GM23338 (cell line): Measurements from ENCODE around the gene ZBP1. TPM values are rescaled to one million over a fixed set of nuclear protein-coding genes. Genes with fewer than 3 reads are reported as not detected.

Experiments used
- ATAC-seq: fragments of 200-7000 bp; cut with Tn5 transposase; 3 replicates; pipeline ENCODE4 v1.9.1; 2020
- DNase-seq: peaks from one replicate; pipeline ENCODE4 v3.0.0-alpha.2; 2015; ENCODE audit warnings: low spot score
- H2AFZ ChIP-seq: fragments of 200-600 bp; sonication (generic); 2 replicates; pipeline ENCODE4 v1.8.0; 2016; ENCODE audit warnings: antibody characterized with exemption, mild to moderate bottlenecking, moderate library complexity
- H3F3A ChIP-seq: fragments of 200-600 bp; sonication (generic); replicated peaks from 2 replicates; pipeline ENCODE4 v1.8.0; 2017; ENCODE audit warnings: antibody characterized with exemption, mixed run types, low read depth
- H3K27ac ChIP-seq: fragments of 200-600 bp; sonication (generic); 2 replicates; pipeline ENCODE4 v1.6.1; 2016; ENCODE audit warnings: low read depth
- H3K27me3 ChIP-seq: fragments of 200-600 bp; sonication (generic); 2 replicates; pipeline ENCODE4 v1.8.0; 2016; ENCODE audit warnings: mild to moderate bottlenecking, mixed run types, moderate library complexity; ENCODE audit not compliant: insufficient read depth
- H3K36me3 ChIP-seq: fragments of 200-600 bp; sonication (generic); 2 replicates; pipeline ENCODE4 v1.8.0; 2016; ENCODE audit warnings: mild to moderate bottlenecking; ENCODE audit not compliant: insufficient read depth
- H3K4me1 ChIP-seq: fragments of 200-600 bp; sonication (generic); 2 replicates; pipeline ENCODE4 v1.8.0; 2016; ENCODE audit warnings: mild to moderate bottlenecking, moderate library complexity; ENCODE audit not compliant: insufficient read depth
- H3K4me2 ChIP-seq: fragments of 200-600 bp; sonication (generic); 2 replicates; pipeline ENCODE4 v1.7.1; 2017; ENCODE audit warnings: mixed run types
- H3K4me3 ChIP-seq: fragments of 200-600 bp; sonication (generic); 2 replicates; pipeline ENCODE4 v1.6.1; 2016; ENCODE audit warnings: mixed run types
- H3K79me2 ChIP-seq: fragments of 200-600 bp; sonication (generic); replicated peaks from 2 replicates; pipeline ENCODE4 v1.8.0; 2017; ENCODE audit warnings: mild to moderate bottlenecking; ENCODE audit not compliant: insufficient read depth
- H3K9me2 ChIP-seq: fragments of 200-600 bp; sonication (generic); 2 replicates; pipeline ENCODE4 v1.8.0; 2017; ENCODE audit not compliant: insufficient read depth
- H4K20me1 ChIP-seq: fragments of 200-600 bp; sonication (generic); replicated peaks from 2 replicates; pipeline ENCODE4 v1.8.0; 2017; ENCODE audit warnings: mild to moderate bottlenecking; ENCODE audit not compliant: insufficient read depth
- H3K27ac Mint-ChIP-seq: 2 replicates; pipeline ENCODE4 v1.8.0; 2020; ENCODE audit warnings: inconsistent platforms, mild to moderate bottlenecking, moderate library complexity, mixed read lengths
- H3K27me3 Mint-ChIP-seq: 3 replicates; pipeline ENCODE4 v1.8.0; 2022; ENCODE audit warnings: low read depth, mild to moderate bottlenecking, moderate library complexity, mixed read lengths, inconsistent platforms; ENCODE audit not compliant: insufficient read depth, poor library complexity
- H3K36me3 Mint-ChIP-seq: 3 replicates; pipeline ENCODE4 v1.8.0; 2021; ENCODE audit warnings: low read depth, mild to moderate bottlenecking, inconsistent platforms, moderate library complexity, mixed read lengths
- H3K4me1 Mint-ChIP-seq: 3 replicates; pipeline ENCODE4 v1.8.0; 2020; ENCODE audit warnings: mild to moderate bottlenecking, inconsistent platforms, mixed read lengths
- H3K4me3 Mint-ChIP-seq: 3 replicates; pipeline ENCODE4 v1.8.0; 2021; ENCODE audit warnings: moderate library complexity, mild to moderate bottlenecking, inconsistent platforms, mixed read lengths
- H3K9me3 Mint-ChIP-seq: 3 replicates; pipeline ENCODE4 v1.8.0; 2020; ENCODE audit warnings: moderate library complexity, mild to moderate bottlenecking, inconsistent platforms, mixed read lengths
- CREB1 ChIP-seq: fragments of 250-450 bp; sonication (Bioruptor Pico); IDR thresholded peaks from 2 replicates; pipeline ENCODE4 v1.5.0; 2020; ENCODE audit warnings: low read depth, mild to moderate bottlenecking, moderate library complexity
- CTCF ChIP-seq, 2 experiments: fragments of 200-600 bp in 1 of 2; sonication (generic) in 1 of 2; conservative IDR thresholded peaks; 2 replicates each; pipeline versions ENCODE4 v1.5.1 to v1.6.1; 2016 to 2017; ENCODE audit warnings: antibody characterized with exemption in 2 of 2, low read depth in 2 of 2, mild to moderate bottlenecking in 2 of 2, moderate library complexity in 1 of 2
- JUNB ChIP-seq: IDR thresholded peaks from one replicate; pipeline ENCODE4 v1.6.1; 2016; ENCODE audit warnings: antibody characterized with exemption; ENCODE audit not compliant: unreplicated experiment
- NANOG ChIP-seq: IDR thresholded peaks from 2 replicates; pipeline ENCODE4 v1.6.1; 2016; ENCODE audit warnings: antibody characterized with exemption, borderline replicate concordance
- POLR2AphosphoS5 ChIP-seq: IDR thresholded peaks from 2 replicates; pipeline ENCODE4 v1.6.1; 2016; ENCODE audit warnings: antibody characterized with exemption, low read depth
- STAT1 ChIP-seq: IDR thresholded peaks from one replicate; pipeline ENCODE4 v1.6.1; 2016; ENCODE audit warnings: antibody characterized with exemption; ENCODE audit not compliant: unreplicated experiment
- ZNF331 ChIP-seq: fragments of 250-450 bp; sonication (Bioruptor Pico); IDR thresholded peaks from 2 replicates; pipeline ENCODE4 v1.5.0; 2020; ENCODE audit warnings: low read depth, mild to moderate bottlenecking, moderate library complexity
- ZNF462 ChIP-seq: fragments of 250-450 bp; sonication (Bioruptor Pico); IDR thresholded peaks from 2 replicates; pipeline ENCODE4 v1.5.0; 2020; ENCODE audit warnings: mild to moderate bottlenecking, moderate library complexity
- polyA plus RNA-seq: library from polyadenylated mRNA; unstranded; fragments of >200 nt; fragmentation: Nextera tagmentation; extraction: Ambion mirVana; gene quantifications from 2 replicates; pipeline ENCODE4 v1.2.1, GENCODE V29; 2016
- total RNA-seq: library from RNA; depleted of rRNA; stranded (reverse); fragments of >200 nt; shearing (Covaris generic); gene quantifications from 2 replicates; pipeline ENCODE4 v1.2.3, GENCODE V29; 2014

Gene ZBP1
- total and polyA plus RNA-seq, 2 experiments from 2014 or later = not detected

GRCh38 chr20:57666106-57666833, 46.0 kb upstream of the ZBP1 start:
- Histone ChIP-seq H2AFZ (no peak overlapping the region), H3K36me3 (no peaks in the 10 kb centered on the region), H3K4me1 (peaks cover 15% of the 10 kb centered on the region), H3K4me2 (no peak overlapping the region), H3K27ac (no peak overlapping the region), H3F3A (no peaks in the 10 kb centered on the region), H3K9me2 (no peaks in the 10 kb centered on the region), H3K4me3 (no peak overlapping the region), H3K27me3 (no peaks in the 10 kb centered on the region), H4K20me1 (peaks cover 22% of the 10 kb centered on the region; the same call in 1 of the 2 replicates), H3K79me2 (peaks cover 87% of the 10 kb centered on the region)
- Mint-ChIP-seq H3K27ac (peak overlapping the region; percentile 27; the same call in 1 of the 2 replicates), H3K36me3 (no peaks in the 10 kb centered on the region), H3K4me3 (no peak overlapping the region), H3K9me3 (no peaks in the 10 kb centered on the region; the same call in 2 of the 3 replicates), H3K27me3 (peaks cover 15% of the 10 kb centered on the region), H3K4me1 (peaks cover 51% of the 10 kb centered on the region)
- ATAC-seq (no peak), DNase-seq (no peak)
- TF ChIP-seq STAT1 (no peak), CREB1 (CRISPR knock-in tag) (no peak), CTCF (conservative IDR thresholded peaks at IDR 0.05; ENCODE audit: low read depth in 2 of 2) (no peak)

- Mint-ChIP-seq H3K36me3 (no peaks in the 10 kb centered on the region), H3K27me3 (peaks cover 15% of the 10 kb centered on the region), H3K4me3 (no peak overlapping the region), H3K27ac (no peak overlapping the region), H3K4me1 (peaks cover 48% of the 10 kb centered on the region), H3K9me3 (no peaks in the 10 kb centered on the region; the same call in 2 of the 3 replicates)
- Histone ChIP-seq H3K27ac (no peak overlapping the region), H3F3A (no peaks in the 10 kb centered on the region), H3K36me3 (no peaks in the 10 kb centered on the region), H3K79me2 (peaks cover 86% of the 10 kb centered on the region), H3K27me3 (no peaks in the 10 kb centered on the region), H3K4me2 (no peak overlapping the region), H2AFZ (no peak overlapping the region), H3K4me3 (no peak overlapping the region), H4K20me1 (peaks cover 22% of the 10 kb centered on the region; the same call in 1 of the 2 replicates), H3K9me2 (no peaks in the 10 kb centered on the region), H3K4me1 (peaks cover 15% of the 10 kb centered on the region)
- TF ChIP-seq ZNF331 (no peak), NANOG (no peak), CREB1 (CRISPR knock-in tag) (no peak), JUNB (no peak), STAT1 (no peak), ZNF462 (CRISPR knock-in tag) (no peak), POLR2AphosphoS5 (no peak), CTCF (conservative IDR thresholded peaks at IDR 0.05; ENCODE audit: low read depth in 2 of 2) (no peak)
- ATAC-seq = no peak
- DNase-seq = no peak
Observed at GRCh38 chr20:57665589-57665971, 45.4 kb upstream of the ZBP1 start.
